ENCODE data around the gene CRB1.

The CRB1 gene

DNA sequence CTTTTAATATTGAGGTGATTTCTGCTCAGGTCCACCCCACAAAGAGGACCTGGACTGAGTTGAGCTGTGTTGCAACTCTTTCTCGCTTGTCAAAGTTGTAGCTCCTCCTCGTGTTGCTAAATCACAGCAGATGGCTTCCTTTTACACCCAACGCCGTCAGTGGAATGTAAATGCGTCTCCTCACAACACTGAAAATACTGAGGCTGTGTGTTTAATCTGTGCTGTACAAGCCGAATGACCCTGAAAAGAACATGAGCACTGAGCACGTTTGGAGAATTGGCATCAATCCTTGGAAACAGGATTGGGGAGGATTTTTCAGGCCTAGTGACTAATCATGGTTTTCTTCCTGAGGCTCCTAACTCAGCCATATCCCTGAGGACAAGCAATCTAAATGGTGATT, 196.0 kb downstream of the CRB1 start:
- H3K4me3 ChIP-seq (ENCODE audit: low read depth, low read length, poor library complexity, severe bottlenecking) = no peak overlapping the region
- no peak overlapping the region for H3K27ac ChIP-seq (ENCODE audit: low read depth, low read length, poor library complexity, severe bottlenecking)
- H3K9me3 ChIP-seq (ENCODE audit: low read length) = no peaks in the 10 kb centered on the region
- no peaks in the 10 kb centered on the region for H4K20me1 ChIP-seq (ENCODE audit: insufficient read depth, low read length)
- H3K9me2 ChIP-seq (ENCODE audit: low read depth, low read length) = no peaks in the 10 kb centered on the region
- H3K79me2 ChIP-seq (ENCODE audit: insufficient read depth, low read length) = no peaks in the 10 kb centered on the region
- H2AFZ ChIP-seq (ENCODE audit: low read length) = no peak overlapping the region
- no peak overlapping the region for H3K4me2 ChIP-seq (ENCODE audit: low read length)
- no peak overlapping the region for H3K9ac ChIP-seq (ENCODE audit: low read length)
- no peaks in the 10 kb centered on the region for H3F3A ChIP-seq (ENCODE audit: insufficient read depth, low read length)
- H3K36me3 ChIP-seq (ENCODE audit: insufficient read depth, low read length) = no peaks in the 10 kb centered on the region
- no peaks in the 10 kb centered on the region for H3K4me1 ChIP-seq (ENCODE audit: insufficient read depth, low read length, severe bottlenecking)
- no peak for TF ChIP-seq EZH2 (IDR thresholded peaks at IDR 0.05; ENCODE audit: borderline replicate concordance, low read length)
- TF ChIP-seq, protein P1, sequence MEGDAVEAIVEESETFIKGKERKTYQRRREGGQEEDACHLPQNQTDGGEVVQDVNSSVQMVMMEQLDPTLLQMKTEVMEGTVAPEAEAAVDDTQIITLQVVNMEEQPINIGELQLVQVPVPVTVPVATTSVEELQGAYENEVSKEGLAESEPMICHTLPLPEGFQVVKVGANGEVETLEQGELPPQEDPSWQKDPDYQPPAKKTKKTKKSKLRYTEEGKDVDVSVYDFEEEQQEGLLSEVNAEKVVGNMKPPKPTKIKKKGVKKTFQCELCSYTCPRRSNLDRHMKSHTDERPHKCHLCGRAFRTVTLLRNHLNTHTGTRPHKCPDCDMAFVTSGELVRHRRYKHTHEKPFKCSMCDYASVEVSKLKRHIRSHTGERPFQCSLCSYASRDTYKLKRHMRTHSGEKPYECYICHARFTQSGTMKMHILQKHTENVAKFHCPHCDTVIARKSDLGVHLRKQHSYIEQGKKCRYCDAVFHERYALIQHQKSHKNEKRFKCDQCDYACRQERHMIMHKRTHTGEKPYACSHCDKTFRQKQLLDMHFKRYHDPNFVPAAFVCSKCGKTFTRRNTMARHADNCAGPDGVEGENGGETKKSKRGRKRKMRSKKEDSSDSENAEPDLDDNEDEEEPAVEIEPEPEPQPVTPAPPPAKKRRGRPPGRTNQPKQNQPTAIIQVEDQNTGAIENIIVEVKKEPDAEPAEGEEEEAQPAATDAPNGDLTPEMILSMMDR (IDR thresholded peaks at IDR 0.05; ENCODE audit: low read length) = no peak
- no peaks in the 10 kb centered on the region for H3K27me3 ChIP-seq (ENCODE audit: insufficient read depth, low read length)

DNA sequence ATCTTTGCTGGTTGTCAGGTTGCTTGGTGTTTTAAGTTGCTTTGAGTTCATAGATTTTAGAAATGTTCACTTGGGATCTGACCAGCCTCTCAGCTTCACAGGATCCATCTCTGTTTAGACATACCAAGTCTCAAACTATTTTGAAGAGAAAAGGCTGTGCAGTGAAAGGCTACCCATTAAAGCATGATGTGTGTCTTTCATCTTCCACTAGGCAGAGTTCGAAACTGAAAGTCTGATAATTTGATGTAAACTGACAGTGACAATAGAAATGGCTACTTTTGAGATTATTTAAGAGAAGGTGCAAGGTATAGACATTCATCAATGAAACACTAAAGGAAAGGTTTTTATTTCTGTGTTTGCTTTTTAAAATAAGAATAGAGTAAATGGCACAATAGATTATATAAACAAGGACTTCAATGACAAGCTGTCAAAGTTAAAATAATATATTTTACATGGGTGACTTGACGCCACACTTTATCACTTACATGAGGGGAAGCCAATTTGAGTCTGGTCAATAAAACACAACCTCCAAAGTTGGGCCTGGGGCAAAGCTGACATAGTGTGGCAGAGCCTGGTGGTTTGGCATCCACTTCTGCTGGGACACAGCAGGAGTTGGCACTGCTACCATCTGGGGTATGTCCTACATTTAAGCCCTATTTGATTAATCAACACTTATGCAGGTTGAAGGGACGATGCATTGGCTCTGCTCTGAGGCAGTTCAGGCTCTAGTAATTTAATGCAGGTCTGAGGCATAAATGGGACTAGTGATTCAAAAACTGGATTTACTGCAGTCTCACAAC, 197.7 kb downstream of the CRB1 start:
- TF ChIP-seq, protein P1 (IDR thresholded peaks at IDR 0.05; ENCODE audit: low read length) = no peak
- TF ChIP-seq EZH2 (IDR thresholded peaks at IDR 0.05; ENCODE audit: borderline replicate concordance, low read length) = no peak
- H3K4me1 ChIP-seq (ENCODE audit: insufficient read depth, low read length, severe bottlenecking) = no peaks in the 10 kb centered on the region
- H3K4me2 ChIP-seq (ENCODE audit: low read length) = no peak overlapping the region
- no peak overlapping the region for H3K9ac ChIP-seq (ENCODE audit: low read length)
- H3K27me3 ChIP-seq (ENCODE audit: insufficient read depth, low read length) = no peaks in the 10 kb centered on the region
- H3K36me3 ChIP-seq (ENCODE audit: insufficient read depth, low read length) = no peaks in the 10 kb centered on the region
- H3K79me2 ChIP-seq (ENCODE audit: insufficient read depth, low read length) = no peaks in the 10 kb centered on the region
- H3K27ac ChIP-seq (ENCODE audit: low read depth, low read length, poor library complexity, severe bottlenecking) = no peak overlapping the region
- no peak overlapping the region for H3K4me3 ChIP-seq (ENCODE audit: low read depth, low read length, poor library complexity, severe bottlenecking)
- H4K20me1 ChIP-seq (ENCODE audit: insufficient read depth, low read length) = no peaks in the 10 kb centered on the region
- no peaks in the 10 kb centered on the region for H3K9me3 ChIP-seq (ENCODE audit: low read length)
- H3K9me2 ChIP-seq (ENCODE audit: low read depth, low read length) = no peaks in the 10 kb centered on the region
- H3F3A ChIP-seq (ENCODE audit: insufficient read depth, low read length) = no peaks in the 10 kb centered on the region
- H2AFZ ChIP-seq (ENCODE audit: low read length) = no peak overlapping the region

DNA sequence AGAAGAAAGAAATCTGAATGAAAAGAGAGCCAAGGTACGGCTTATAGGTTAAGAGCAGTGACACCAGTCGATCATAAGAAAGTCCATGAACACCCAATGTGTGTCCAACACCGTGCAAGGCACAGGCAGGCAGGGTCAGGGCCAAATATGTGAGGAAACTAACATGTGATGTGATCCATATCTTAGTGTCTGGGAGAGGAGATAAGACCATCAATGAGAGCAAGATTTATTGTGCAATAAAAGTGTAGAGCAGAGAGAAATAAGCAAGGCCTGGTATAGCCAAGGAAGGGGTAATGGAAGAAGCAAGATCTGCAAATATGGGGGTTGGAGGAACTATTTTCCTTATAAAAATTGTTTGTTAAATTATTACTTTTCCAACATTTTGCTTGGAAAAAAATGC, 198.8 kb downstream of the CRB1 start:
- Histone ChIP-seq H3K27me3 (ENCODE audit: insufficient read depth, low read length) (no peaks in the 10 kb centered on the region), H3K27ac (ENCODE audit: low read depth, low read length, poor library complexity, severe bottlenecking) (no peak overlapping the region), H3K9me2 (ENCODE audit: low read depth, low read length) (no peaks in the 10 kb centered on the region), H4K20me1 (ENCODE audit: insufficient read depth, low read length) (no peaks in the 10 kb centered on the region), H2AFZ (ENCODE audit: low read length) (no peak overlapping the region), H3K4me1 (ENCODE audit: insufficient read depth, low read length, severe bottlenecking) (no peaks in the 10 kb centered on the region), H3F3A (ENCODE audit: insufficient read depth, low read length) (no peaks in the 10 kb centered on the region), H3K4me3 (ENCODE audit: low read depth, low read length, poor library complexity, severe bottlenecking) (no peak overlapping the region), H3K79me2 (ENCODE audit: insufficient read depth, low read length) (no peaks in the 10 kb centered on the region), H3K4me2 (ENCODE audit: low read length) (no peak overlapping the region), H3K9me3 (ENCODE audit: low read length) (no peaks in the 10 kb centered on the region), H3K9ac (ENCODE audit: low read length) (no peak overlapping the region), H3K36me3 (ENCODE audit: insufficient read depth, low read length) (no peaks in the 10 kb centered on the region)
- TF ChIP-seq EZH2 (IDR thresholded peaks at IDR 0.05; ENCODE audit: borderline replicate concordance, low read length) = no peak
- TF ChIP-seq, protein P1 (IDR thresholded peaks at IDR 0.05; ENCODE audit: low read length) = no peak

All from OCI-LY1 (cell line).